ENCODE data around the gene NFATC2. TPM values are rescaled to one million over a fixed set of nuclear protein-coding genes. Genes with fewer than 3 reads are reported as not detected.

Gene NFATC2
- total RNA-seq, 1 experiment from 2014 or later = 0.61 TPM

DNA sequence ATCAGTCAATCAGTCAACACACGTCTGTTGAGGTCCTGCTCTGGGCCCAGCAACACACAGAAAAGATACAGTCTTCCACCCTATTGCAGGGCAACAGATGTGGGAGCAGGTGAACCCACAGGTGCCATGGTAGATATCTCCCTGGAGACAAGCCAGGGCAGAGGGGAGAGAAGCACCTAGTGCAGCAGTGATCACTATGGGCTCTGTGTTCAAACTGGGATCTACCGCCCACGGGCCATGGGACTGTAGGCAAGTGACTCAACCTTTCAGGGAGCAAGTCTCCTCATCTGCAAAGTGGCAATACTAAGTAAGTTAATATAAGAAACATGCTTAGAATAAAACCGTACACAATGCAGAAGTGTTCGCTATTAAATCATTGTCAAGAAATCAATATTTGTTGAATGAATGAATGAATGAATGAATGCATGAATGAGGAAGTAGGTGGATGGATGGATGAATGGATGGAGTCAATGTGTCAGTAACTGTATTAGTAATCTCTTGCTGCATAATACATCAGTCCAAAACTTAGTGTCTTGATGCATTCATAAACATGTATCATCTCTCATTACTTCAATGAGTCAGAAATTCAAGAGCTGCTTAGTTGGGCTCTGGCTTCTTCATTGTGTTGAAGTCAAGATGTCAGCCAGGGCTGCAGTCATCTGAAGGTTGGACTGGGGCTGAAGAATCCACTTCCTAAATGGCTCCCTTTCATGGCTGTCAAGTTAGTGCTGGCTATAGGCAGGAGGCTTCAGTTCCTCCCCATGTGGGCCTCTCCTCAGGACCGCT, 31.9 kb upstream of the NFATC2 start:
- Histone ChIP-seq H4K8ac (replicated peaks; ENCODE audit: insufficient read length, low read depth, low read length) (no peak overlapping the region), H3K27ac (ENCODE audit: insufficient read length, low read depth, low read length) (no peak overlapping the region), H3K14ac (ENCODE audit: insufficient read depth, low read length) (no peak overlapping the region), H3K79me1 (ENCODE audit: insufficient read depth, low read depth, low read length, poor library complexity, severe bottlenecking) (no peaks in the 10 kb centered on the region), H4K20me1 (ENCODE audit: control insufficient read depth, insufficient read depth, insufficient read length) (no peaks in the 10 kb centered on the region), H3T11ph (ENCODE audit: low read length) (no peak overlapping the region), H4K91ac (ENCODE audit: insufficient read length, low read depth, low read length) (no peak overlapping the region), H3K18ac (ENCODE audit: insufficient read length, low read depth, low read length) (no peak overlapping the region), H3K9ac (ENCODE audit: extremely low read depth, insufficient read length, low read length) (no peak overlapping the region), H3K9me3 (ENCODE audit: control insufficient read depth, low read depth, low read length) (no peaks in the 10 kb centered on the region), H2BK20ac (ENCODE audit: low read depth, low read length, poor library complexity, severe bottlenecking) (no peak overlapping the region), H2BK5ac (ENCODE audit: insufficient read length, low read length) (no peak overlapping the region), H3K4ac (ENCODE audit: low read depth, low read length) (no peak overlapping the region), H3K27me3 (ENCODE audit: insufficient read depth, low read length) (no peaks in the 10 kb centered on the region), H3K23me2 (ENCODE audit: insufficient read length, low read depth, low read length, poor library complexity, severe bottlenecking) (no peaks in the 10 kb centered on the region), H2AFZ (ENCODE audit: low read length) (no peak overlapping the region), H3K79me2 (ENCODE audit: insufficient read depth, low read length) (no peaks in the 10 kb centered on the region), H2AK5ac (ENCODE audit: insufficient read length, low read length) (no peak overlapping the region), H4K5ac (ENCODE audit: insufficient read length, low read depth, low read length) (no peak overlapping the region), H2BK120ac (ENCODE audit: low read depth, low read length, poor library complexity, severe bottlenecking) (no peak overlapping the region), H3K4me2 (ENCODE audit: insufficient read depth, insufficient read length, low read length) (no peak overlapping the region), H3K4me1 (ENCODE audit: insufficient read depth, low read length) (no peaks in the 10 kb centered on the region), H3K23ac (ENCODE audit: insufficient read length, low read depth, low read length) (no peak overlapping the region), H3K56ac (ENCODE audit: insufficient read length, low read depth, low read length) (no peak overlapping the region), H2BK15ac (ENCODE audit: low read depth, low read length) (no peak overlapping the region), H2BK12ac (ENCODE audit: insufficient read length, low read depth, low read length) (no peak overlapping the region)
- H3K4me1 Mint-ChIP-seq = peaks cover 0 to 4% of the 10 kb centered on the region in 2 experiments; a peak in 2 of 4 replicates
- no peak overlapping the region for H3K4me3 Mint-ChIP-seq
- TF ChIP-seq, protein P1, sequence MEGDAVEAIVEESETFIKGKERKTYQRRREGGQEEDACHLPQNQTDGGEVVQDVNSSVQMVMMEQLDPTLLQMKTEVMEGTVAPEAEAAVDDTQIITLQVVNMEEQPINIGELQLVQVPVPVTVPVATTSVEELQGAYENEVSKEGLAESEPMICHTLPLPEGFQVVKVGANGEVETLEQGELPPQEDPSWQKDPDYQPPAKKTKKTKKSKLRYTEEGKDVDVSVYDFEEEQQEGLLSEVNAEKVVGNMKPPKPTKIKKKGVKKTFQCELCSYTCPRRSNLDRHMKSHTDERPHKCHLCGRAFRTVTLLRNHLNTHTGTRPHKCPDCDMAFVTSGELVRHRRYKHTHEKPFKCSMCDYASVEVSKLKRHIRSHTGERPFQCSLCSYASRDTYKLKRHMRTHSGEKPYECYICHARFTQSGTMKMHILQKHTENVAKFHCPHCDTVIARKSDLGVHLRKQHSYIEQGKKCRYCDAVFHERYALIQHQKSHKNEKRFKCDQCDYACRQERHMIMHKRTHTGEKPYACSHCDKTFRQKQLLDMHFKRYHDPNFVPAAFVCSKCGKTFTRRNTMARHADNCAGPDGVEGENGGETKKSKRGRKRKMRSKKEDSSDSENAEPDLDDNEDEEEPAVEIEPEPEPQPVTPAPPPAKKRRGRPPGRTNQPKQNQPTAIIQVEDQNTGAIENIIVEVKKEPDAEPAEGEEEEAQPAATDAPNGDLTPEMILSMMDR (conservative IDR thresholded peaks at IDR 0.05) = no peak
- no peak for DNase-seq
- no peaks in the 10 kb centered on the region for H3K36me3 Mint-ChIP-seq (ENCODE audit: insufficient read depth in 1 of 3, low read depth in 3 of 3)
- WGBS (ENCODE audit: extremely low coverage, insufficient read length, low lambda C conversion rate) = no CpG with 5 or more reads among the region's 6 CpGs
- peaks cover 20% of the 10 kb centered on the region for H3K27me3 Mint-ChIP-seq (ENCODE audit: low read depth)
- H3K27ac Mint-ChIP-seq = no peak overlapping the region
- H3K9me3 Mint-ChIP-seq = peaks cover 0 to 3% of the 10 kb centered on the region in 2 experiments; a peak in 2 of 5 replicates
